Measurements from ENCODE around the gene TH. TPM values are rescaled to one million over a fixed set of nuclear protein-coding genes. Genes with fewer than 3 reads are reported as not detected.

Gene TH
- total and polyA plus RNA-seq, 3 donors from 2014 or later: 1.1 to 2.0 (median 1.2) TPM

- intact Hi-C loops (cut with DNase I; ENCODE audit: low total_unique reads): no loop called here
- 90 to 96% methylated on average over 5 of the region's 5 CpGs for WGBS, 2 donors
- no peaks in the 10 kb centered on the region for H3K36me3 ChIP-seq (ENCODE audit: low read depth, missing control alignments)
- H3K4me3 ChIP-seq: no peak overlapping the region
- DNase-seq: no peak
- H3K4me1 ChIP-seq: peaks cover 9% of the 10 kb centered on the region
- H3K27me3 ChIP-seq: no peaks in the 10 kb centered on the region
- TF ChIP-seq POLR2A (IDR thresholded peaks at IDR 0.05) (no peak), CTCF (IDR thresholded peaks at IDR 0.05) (no peak)
- H3K9me3 ChIP-seq: no peaks in the 10 kb centered on the region
- no peak overlapping the region for H3K27ac ChIP-seq
Observed at GRCh38 chr11:2215230-2215560, 43.6 kb upstream of the TH start.

GRCh38 chr11:2214527-2215229, 43.1 kb upstream of the TH start:
- Histone ChIP-seq H3K27ac (no peak overlapping the region), H3K27me3 (no peaks in the 10 kb centered on the region), H3K9me3 (no peaks in the 10 kb centered on the region), H3K4me1 (peaks cover 9% of the 10 kb centered on the region), H3K36me3 (ENCODE audit: low read depth, missing control alignments) (no peaks in the 10 kb centered on the region), H3K4me3 (no peak overlapping the region)
- TF ChIP-seq CTCF (IDR thresholded peaks at IDR 0.05) (no peak), POLR2A (IDR thresholded peaks at IDR 0.05) (no peak)
- DNase-seq: peak; percentile 12
- 89 to 98% methylated on average over 20 to 28 of the region's 28 CpGs for WGBS, 2 donors
- intact Hi-C loops (cut with DNase I; ENCODE audit: low total_unique reads): no loop called here

GRCh38 chr11:2213890-2214526, 42.4 kb upstream of the TH start:
- peak; percentile 7 for DNase-seq
- 89 to 91% methylated on average over 11 of the region's 11 CpGs for WGBS, 2 donors
- Histone ChIP-seq H3K4me1 (peaks cover 9% of the 10 kb centered on the region), H3K36me3 (ENCODE audit: low read depth, missing control alignments) (no peaks in the 10 kb centered on the region), H3K27me3 (no peaks in the 10 kb centered on the region), H3K27ac (no peak overlapping the region), H3K9me3 (no peaks in the 10 kb centered on the region), H3K4me3 (no peak overlapping the region)
- intact Hi-C loops (cut with DNase I; ENCODE audit: low total_unique reads): no loop called here
- TF ChIP-seq POLR2A (IDR thresholded peaks at IDR 0.05): no peak
- TF ChIP-seq CTCF (IDR thresholded peaks at IDR 0.05): no peak

GRCh38 chr11:2213384-2213842, 41.8 kb upstream of the TH start:
- Histone ChIP-seq H3K36me3 (ENCODE audit: low read depth, missing control alignments) (no peaks in the 10 kb centered on the region), H3K9me3 (no peaks in the 10 kb centered on the region), H3K4me3 (no peak overlapping the region), H3K27me3 (no peaks in the 10 kb centered on the region), H3K4me1 (peaks cover 9% of the 10 kb centered on the region), H3K27ac (no peak overlapping the region)
- DNase-seq: peak; percentile 14
- TF ChIP-seq POLR2A (IDR thresholded peaks at IDR 0.05) (no peak), CTCF (IDR thresholded peaks at IDR 0.05) (no peak)
- intact Hi-C loops (cut with DNase I; ENCODE audit: low total_unique reads): no loop called here
- WGBS, 2 donors: 72 to 79% methylated on average over 16 of the region's 16 CpGs
